GM12878 (cell line): ENCODE results near the gene NSUN2. TPM values are rescaled to one million over a fixed set of nuclear protein-coding genes. Genes with fewer than 3 reads are reported as not detected.

Experiments
- ATAC-seq: fragments of 200-7000 bp; cut with Tn5 transposase; 3 replicates; pipeline ENCODE4 v1.9.1; 2020; ENCODE audit warnings: mild to moderate bottlenecking, moderate library complexity
- BruUV-seq: library from RNA; stranded (reverse); fragments of 400-500 nt; replicated peaks from 2 replicates; lab custom pipeline; 2021; lab: Mats Ljungman, UMichigan
- CTCF ChIA-PET: fragments of 300-600 bp; sonication (Branson Sonifier 250); formaldehyde crosslinking; extraction: SDS; loops from one replicate; lab custom pipeline; 2021; ENCODE audit warnings: inconsistent platforms; lab: Yijun Ruan, JAX
- POLR2A ChIA-PET: fragments of 350-600 bp; formaldehyde crosslinking; extraction: SDS; loops from one replicate; lab custom pipeline; 2021; ENCODE audit warnings: inconsistent platforms; lab: Charles Lee
- RAD21 ChIA-PET: fragments of 300-600 bp; sonication (Branson Sonifier 250); formaldehyde crosslinking; loops from one replicate; lab custom pipeline; 2023; ENCODE audit warnings: antibody characterized with exemption; ENCODE audit not compliant: unreplicated experiment; lab: Charles Lee
- SMC1A ChIA-PET: fragments of 300-600 bp; sonication (Branson Sonifier 250); formaldehyde crosslinking; loops from one replicate; lab custom pipeline; 2023; ENCODE audit not compliant: unreplicated experiment, uncharacterized antibody; lab: Charles Lee
- DNase-seq: peaks from one replicate; pipeline ENCODE4 v3.0.0-alpha.2; 2011; ENCODE audit warnings: low read depth, low spot score
- FAIRE-seq: peaks from 3 replicates; lab custom pipeline; 2011; peaks lifted over from hg19 to GRCh38; lab: Jason Lieb, UNC
- H2AFZ ChIP-seq: 2 replicates; pipeline ENCODE4 v1.6.0; 2011; ENCODE audit warnings: low read depth, low read length, control low read depth; ENCODE audit not compliant: control insufficient read depth
- H3K27ac ChIP-seq: 2 replicates; pipeline ENCODE4 v1.5.1; 2011; ENCODE audit warnings: control low read depth; ENCODE audit not compliant: control insufficient read depth, insufficient read depth
- H3K27me3 ChIP-seq, 2 experiments: replicated peaks in 1 of 2; 2 replicates each; pipeline versions ENCODE4 v1.6.0 to v1.6.1; 2011; ENCODE audit warnings: low read length in 1 of 2; ENCODE audit not compliant: control insufficient read depth in 2 of 2, insufficient read depth in 2 of 2
- H3K36me3 ChIP-seq, 2 experiments: 2 replicates each; pipeline ENCODE4 v1.5.1; 2011; ENCODE audit warnings: low read length in 1 of 2; ENCODE audit not compliant: control insufficient read depth in 2 of 2, insufficient read depth in 2 of 2
- H3K4me1 ChIP-seq: 2 replicates; pipeline ENCODE4 v1.6.1; 2011; ENCODE audit warnings: mild to moderate bottlenecking, low read length, moderate library complexity, mixed read lengths; ENCODE audit not compliant: control insufficient read depth, insufficient read depth
- H3K4me2 ChIP-seq: 2 replicates; pipeline ENCODE4 v1.6.0; 2011; ENCODE audit warnings: control low read depth; ENCODE audit not compliant: control insufficient read depth, insufficient read depth
- H3K4me3 ChIP-seq: fragments of 200-600 bp; sonication (generic); 2 replicates; pipeline ENCODE4 v1.5.1; 2016
- H3K79me2 ChIP-seq: 2 replicates; pipeline ENCODE4 v1.6.0; 2011; ENCODE audit warnings: low read length; ENCODE audit not compliant: control insufficient read depth, insufficient read depth
- H3K9ac ChIP-seq: 2 replicates; pipeline ENCODE4 v1.8.0; 2011; ENCODE audit warnings: low read length, control low read depth, mixed read lengths; ENCODE audit not compliant: control insufficient read depth, insufficient read depth
- H3K9me3 ChIP-seq: replicated peaks from 3 replicates; pipeline ENCODE4 v1.5.1; 2011; ENCODE audit warnings: mild to moderate bottlenecking, low read length; ENCODE audit not compliant: control insufficient read depth, insufficient read depth
- H4K20me1 ChIP-seq: 2 replicates; pipeline ENCODE4 v1.6.0; 2011; ENCODE audit not compliant: control insufficient read depth, insufficient read depth
- BACH1 ChIP-seq: fragments of 450-650 bp; IDR thresholded peaks from 2 replicates; pipeline ENCODE4 v1.6.1; 2017; ENCODE audit warnings: mild to moderate bottlenecking, borderline replicate concordance
- CEBPB ChIP-seq, 2 experiments: fragments of 150-350 bp in 1 of 2; IDR thresholded peaks; 2 replicates each; pipeline ENCODE4 v1.6.1; 2012 to 2014; ENCODE audit warnings: low read depth in 2 of 2, low read length in 2 of 2, borderline replicate concordance in 1 of 2, inconsistent platforms in 1 of 2
- CEBPZ ChIP-seq: fragments of 150-350 bp; IDR thresholded peaks from 2 replicates; pipeline ENCODE4 v1.6.1; 2016; ENCODE audit warnings: low read depth, low read length
- CHD2 ChIP-seq: IDR thresholded peaks from 2 replicates; pipeline ENCODE4 v1.6.1; 2011; ENCODE audit warnings: low read depth, low read length, improper control_type of control experiment, borderline replicate concordance
- GATAD2B ChIP-seq: fragments of 450-650 bp; conservative IDR thresholded peaks from 2 replicates; pipeline ENCODE4 v1.6.1; 2017; ENCODE audit warnings: low read depth, mild to moderate bottlenecking, moderate library complexity
- HDAC6 ChIP-seq: fragments of 200-600 bp; sonication (generic); IDR thresholded peaks from one replicate; pipeline ENCODE4 v1.8.0; 2017; ENCODE audit warnings: antibody characterized with exemption; ENCODE audit not compliant: unreplicated experiment
- JUND ChIP-seq: IDR thresholded peaks from 2 replicates; pipeline ENCODE4 v1.6.1; 2012; ENCODE audit warnings: low read depth, mild to moderate bottlenecking, low read length, improper control_type of control experiment, moderate library complexity
- LARP7 ChIP-seq: fragments of 450-650 bp; IDR thresholded peaks from 2 replicates; pipeline ENCODE4 v1.6.1; 2017; ENCODE audit warnings: mild to moderate bottlenecking
- MTA3 ChIP-seq: IDR thresholded peaks from 2 replicates; pipeline ENCODE4 v1.6.1; 2012; ENCODE audit warnings: low read length, inconsistent platforms, borderline replicate concordance
- PKNOX1 ChIP-seq: fragments of 450-650 bp; IDR thresholded peaks from 2 replicates; pipeline ENCODE4 v1.6.1; 2016; ENCODE audit warnings: mild to moderate bottlenecking
- SMAD5 ChIP-seq: IDR thresholded peaks from 2 replicates; pipeline ENCODE4 v1.6.1; 2016; ENCODE audit warnings: antibody characterized with exemption, low read depth
- SMC3 ChIP-seq: IDR thresholded peaks from 2 replicates; pipeline ENCODE4 v1.6.1; 2011; ENCODE audit warnings: low read length, improper control_type of control experiment, borderline replicate concordance
- SP1 ChIP-seq: IDR thresholded peaks from one replicate; pipeline ENCODE4 v1.6.1; 2011; ENCODE audit warnings: low read depth, low read length
- USF1 ChIP-seq: IDR thresholded peaks from 2 replicates; pipeline ENCODE4 v1.6.1; 2011; ENCODE audit warnings: borderline replicate concordance, low read depth, mild to moderate bottlenecking, moderate library complexity, mixed read lengths, low read length; ENCODE audit not compliant: insufficient read depth; ENCODE audit errors: extremely low read length
- ZBTB40 ChIP-seq: fragments of 450-650 bp; IDR thresholded peaks from 2 replicates; pipeline ENCODE4 v1.6.1; 2016; ENCODE audit warnings: mild to moderate bottlenecking, moderate library complexity, borderline replicate concordance
- WGBS: methylation state at CpG from one replicate; pipeline ENCODE4 v1.1.6; 2016; ENCODE audit warnings: low lambda C conversion rate; ENCODE audit not compliant: insufficient replicate concordance, insufficient coverage; ENCODE audit errors: missing lambda C conversion rate; 5-methylcytosine and 5-hydroxymethylcytosine counted together
- in situ Hi-C: fragments of 300-500 bp; cut with MboI; formaldehyde crosslinking; loops from 9 replicates; pipeline ENCODE4 v1.14.3; 2018; ENCODE audit warnings: mixed read lengths
- intact Hi-C: fragments of 100-400 bp; cut with micrococcal nuclease; formaldehyde crosslinking; loops from one replicate; pipeline ENCODE4 v1.14.2; 2022; ENCODE audit not compliant: unreplicated experiment
- polyA plus RNA-seq, 11 experiments: library from polyadenylated mRNA; depleted of rRNA in 4 of 11; unstranded in 6 of 11; stranded (reverse) in 5 of 11; fragments of >200 nt; fragmentation: Nextera tagmentation in 4 of 11; fragmentation: Illumina TruSeq in 1 of 11; extraction: Ambion mirVana in 4 of 11; extraction: Trizol in 1 of 11; gene quantifications; 1 replicate in 1 of 11; 2 replicates in 10 of 11; pipeline versions ENCODE4 v1.2.1 to v1.2.3, GENCODE V29; 2011 to 2016; ENCODE audit warnings: inconsistent platforms in 2 of 11, missing spikeins in 2 of 11, low read depth in 1 of 11
- total RNA-seq, 4 experiments: library from RNA; depleted of rRNA in 3 of 4; stranded (reverse); fragments of >200 nt in 3 of 4; fragmentation: Illumina TruSeq in 1 of 4; extraction: Trizol in 1 of 4; gene quantifications; 2 replicates each; pipeline versions ENCODE4 v1.2.1 to v1.2.3, GENCODE V29; 2013 to 2021

The NSUN2 gene
- total and polyA plus RNA-seq, 10 of the 15 experiments (the other 5 are each of a cell fraction or from before 2014, with no cell fraction given): 8.0 to 112 (median 91.1) TPM

GRCh38 chr5:6674421-6674820, 41.6 kb upstream of the NSUN2 start:
- WGBS: 98% methylated on average over 3 of the region's 3 CpGs
- in situ Hi-C loops: no loop called here
- Histone ChIP-seq H3K9me3 (no peaks in the 10 kb centered on the region; the same call in 2 of the 3 replicates), H3K36me3 (no peaks in the 10 kb centered on the region; a peak in 2 of 4 replicates), H2AFZ (no peak overlapping the region), H3K79me2 (no peaks in the 10 kb centered on the region), H3K4me1 (no peaks in the 10 kb centered on the region), H3K9ac (no peak overlapping the region), H3K4me2 (no peak overlapping the region)
- POLR2A ChIA-PET: no interaction called here
- BruUV-seq: no TSS peak
- FAIRE-seq: no peak
- RAD21 ChIA-PET: no interaction called here
- TF ChIP-seq BACH1: no peak
- TF ChIP-seq CEBPZ: no peak
- no peak for TF ChIP-seq CHD2
- TF ChIP-seq GATAD2B: no peak
- TF ChIP-seq PKNOX1: no peak
- TF ChIP-seq CEBPB (IDR thresholded peaks at IDR 0.05; ENCODE audit: borderline replicate concordance in 1 of 2, low read depth in 2 of 2, low read length in 2 of 2): no peak
- no peak for TF ChIP-seq USF1
- no peak for TF ChIP-seq JUND
- TF ChIP-seq SMAD5: no peak
- TF ChIP-seq HDAC6: no peak
- no peak for TF ChIP-seq ZBTB40
- no peak for TF ChIP-seq LARP7
- no peak for TF ChIP-seq SMC3
- no peak for TF ChIP-seq SP1
- no peak for TF ChIP-seq MTA3
- TF ChIP-seq, all 136 proteins: peak for 0
- no peaks in the 10 kb centered on the region for H4K20me1 ChIP-seq
- no peak overlapping the region for H3K27ac ChIP-seq
- DNase-seq (no peak), ATAC-seq (no peak)
- H3K4me3 ChIP-seq: no peak overlapping the region
- ChIA-PET CTCF (no interaction called here), SMC1A (no interaction called here)
- H3K27me3 ChIP-seq: no peaks in the 10 kb centered on the region
- intact Hi-C loops: no loop called here
